Activated naive CD8-positive, alpha-beta T cell treated with anti-CD3 and anti-CD28 coated beads, Interleukin-2, amount 10 ng/mL, durations not matched to agents 7 days and 5 days (primary cell): ENCODE measurements around the gene ANXA8L1. TPM values are rescaled to one million over a fixed set of nuclear protein-coding genes. Genes with fewer than 3 reads are reported as not detected.
"Not testable (repeated sequence)": the region's sequence is repeated elsewhere in the genome, so short reads cannot be mapped to it uniquely, and the experiment has no call there.

ENCODE experiments used
- ATAC-seq: fragments of 150-1000 bp; cut with Tn5 transposase; one replicate; pipeline ENCODE4 v1.10.0; 2021; ENCODE audit warnings: low read depth, moderate library complexity
- POLR2A ChIA-PET: fragments of 350-600 bp; sonication (Branson Sonifier 250); formaldehyde crosslinking; loops from one replicate; lab custom pipeline; 2021; ENCODE audit warnings: antibody characterized with exemption; lab: Charles Lee
- DNase-seq: peaks from one replicate; pipeline ENCODE4 v3.0.0; 2021
- H3K27ac Mint-ChIP-seq: one replicate; pipeline ENCODE4 v1.8.0; 2022; ENCODE audit warnings: mild to moderate bottlenecking, mixed read lengths
- H3K27me3 Mint-ChIP-seq: one replicate; pipeline ENCODE4 v1.8.0; 2022; ENCODE audit warnings: mild to moderate bottlenecking, moderate library complexity, mixed read lengths
- H3K36me3 Mint-ChIP-seq: one replicate; pipeline ENCODE4 v1.8.0; 2021; ENCODE audit warnings: mild to moderate bottlenecking, mixed read lengths
- H3K4me1 Mint-ChIP-seq: one replicate; pipeline ENCODE4 v1.8.0; 2021; ENCODE audit warnings: mixed read lengths
- H3K4me3 Mint-ChIP-seq: one replicate; pipeline ENCODE4 v1.8.0; 2022; ENCODE audit warnings: mild to moderate bottlenecking, moderate library complexity, mixed read lengths
- H3K9me3 Mint-ChIP-seq: one replicate; pipeline ENCODE4 v1.8.0; 2021; ENCODE audit warnings: mixed read lengths
- total RNA-seq, 2 experiments: library from RNA; stranded (reverse); gene quantifications; one replicate each; pipeline ENCODE4 v1.2.3, GENCODE V29; 2021

Gene ANXA8L1
- total RNA-seq, 2 experiments from 2014 or later: 0.17 TPM; not detected in 1

DNA sequence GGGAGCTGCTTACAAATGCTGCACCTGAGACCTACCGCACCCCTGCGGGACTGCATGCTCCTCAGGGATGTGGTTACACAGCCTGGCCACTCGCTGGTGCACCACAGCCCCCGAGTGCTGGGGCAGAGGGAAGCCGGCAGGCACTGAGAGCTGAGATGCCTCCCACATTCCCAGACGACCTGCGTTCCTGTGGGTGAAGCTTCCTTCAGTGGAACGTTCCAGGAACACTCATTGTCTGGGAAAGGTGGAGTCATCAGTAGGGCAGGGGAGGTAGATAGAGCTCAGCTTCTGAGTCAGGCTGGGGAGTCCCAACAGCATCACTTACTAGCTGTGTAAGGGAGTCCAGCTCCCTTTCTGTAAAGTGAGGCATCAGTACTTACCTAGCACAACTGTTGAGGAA, 2.5 kb downstream of the ANXA8L1 start:
- DNase-seq, H3K27ac Mint-ChIP-seq, POLR2A ChIA-PET, ATAC-seq, H3K36me3 Mint-ChIP-seq, H3K4me1 Mint-ChIP-seq, H3K27me3 Mint-ChIP-seq, H3K4me3 Mint-ChIP-seq, H3K9me3 Mint-ChIP-seq: not testable (repeated sequence)

DNA sequence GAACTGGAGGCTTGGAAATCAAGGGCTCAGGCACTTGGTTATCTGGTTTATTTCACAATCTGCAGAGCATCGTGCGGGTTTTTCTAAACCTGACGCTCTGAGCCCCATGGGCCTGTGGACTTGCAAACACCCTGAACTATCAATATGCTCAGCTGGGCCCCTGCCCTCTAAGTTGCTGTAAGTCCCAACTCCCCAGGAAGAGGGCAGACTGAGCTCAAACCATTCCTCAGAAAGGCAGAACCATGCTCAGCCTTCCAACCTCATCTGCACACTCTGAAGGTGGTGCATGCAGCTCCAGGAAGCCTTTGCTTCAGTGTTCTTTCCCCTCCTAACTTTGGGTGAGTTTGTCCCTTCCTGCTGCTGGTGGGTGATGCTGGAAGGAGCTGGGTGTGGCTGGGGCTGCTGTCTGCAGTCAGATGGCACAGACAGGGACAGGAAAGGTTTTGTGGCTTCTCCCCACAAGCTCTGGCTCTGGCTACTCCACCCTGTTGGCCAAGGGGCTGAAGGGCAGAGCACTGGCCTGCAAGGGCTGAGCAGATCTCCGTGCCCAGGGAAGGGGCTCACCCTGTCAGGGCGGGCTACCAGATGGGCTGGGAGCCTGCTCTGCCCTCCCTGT, 3.8 kb downstream of the ANXA8L1 start:
- POLR2A ChIA-PET, H3K9me3 Mint-ChIP-seq, H3K27ac Mint-ChIP-seq, H3K27me3 Mint-ChIP-seq, H3K36me3 Mint-ChIP-seq, H3K4me3 Mint-ChIP-seq, DNase-seq, H3K4me1 Mint-ChIP-seq: not testable (repeated sequence)
- peak; percentile 62 for ATAC-seq

DNA sequence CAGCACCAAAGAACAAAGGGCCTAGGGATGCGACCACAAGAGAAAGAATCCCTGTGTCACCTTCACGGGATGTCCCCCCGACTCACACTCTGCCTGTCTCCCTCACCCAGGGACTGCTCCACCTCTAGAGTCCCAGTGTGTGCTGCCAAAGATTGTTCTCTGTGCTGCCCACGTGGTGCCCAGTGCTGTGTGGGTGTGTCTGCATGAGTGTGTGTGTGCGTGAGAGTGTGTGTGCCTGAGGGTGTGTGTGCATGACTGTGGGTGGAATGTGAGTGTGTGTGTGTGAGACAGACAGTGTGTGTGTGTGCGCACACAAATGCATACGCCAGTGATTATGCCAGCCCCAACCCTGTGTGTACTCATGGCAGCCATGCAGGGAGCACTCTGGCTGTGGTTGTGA, 10.3 kb downstream of the ANXA8L1 start:
- DNase-seq, H3K27me3 Mint-ChIP-seq, H3K4me3 Mint-ChIP-seq, H3K9me3 Mint-ChIP-seq, H3K27ac Mint-ChIP-seq, H3K36me3 Mint-ChIP-seq, POLR2A ChIA-PET, ATAC-seq, H3K4me1 Mint-ChIP-seq: not testable (repeated sequence)

DNA sequence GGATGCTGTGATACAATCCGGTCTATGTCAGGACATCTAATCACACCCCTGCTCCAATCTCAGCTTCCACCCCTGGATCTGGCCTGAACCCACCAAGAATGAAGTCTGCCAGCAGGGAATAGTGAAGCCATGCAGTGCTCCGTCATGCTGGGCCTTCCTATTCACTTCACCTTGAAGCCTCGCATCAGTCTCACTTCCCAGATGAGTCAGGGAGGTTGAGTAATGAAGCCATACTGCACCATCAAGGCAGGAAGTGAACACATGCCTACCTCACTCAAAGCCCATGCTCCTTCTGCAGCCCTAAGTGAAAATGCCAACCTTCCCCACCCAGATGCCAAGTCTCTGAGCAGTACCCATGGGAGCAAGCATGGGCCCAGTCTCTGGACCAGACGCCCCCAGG, 11.1 kb downstream of the ANXA8L1 start:
- H3K9me3 Mint-ChIP-seq, H3K4me1 Mint-ChIP-seq, DNase-seq, H3K36me3 Mint-ChIP-seq, POLR2A ChIA-PET, H3K27ac Mint-ChIP-seq, H3K27me3 Mint-ChIP-seq, H3K4me3 Mint-ChIP-seq: not testable (repeated sequence)
- ATAC-seq: peak; percentile 54

DNA sequence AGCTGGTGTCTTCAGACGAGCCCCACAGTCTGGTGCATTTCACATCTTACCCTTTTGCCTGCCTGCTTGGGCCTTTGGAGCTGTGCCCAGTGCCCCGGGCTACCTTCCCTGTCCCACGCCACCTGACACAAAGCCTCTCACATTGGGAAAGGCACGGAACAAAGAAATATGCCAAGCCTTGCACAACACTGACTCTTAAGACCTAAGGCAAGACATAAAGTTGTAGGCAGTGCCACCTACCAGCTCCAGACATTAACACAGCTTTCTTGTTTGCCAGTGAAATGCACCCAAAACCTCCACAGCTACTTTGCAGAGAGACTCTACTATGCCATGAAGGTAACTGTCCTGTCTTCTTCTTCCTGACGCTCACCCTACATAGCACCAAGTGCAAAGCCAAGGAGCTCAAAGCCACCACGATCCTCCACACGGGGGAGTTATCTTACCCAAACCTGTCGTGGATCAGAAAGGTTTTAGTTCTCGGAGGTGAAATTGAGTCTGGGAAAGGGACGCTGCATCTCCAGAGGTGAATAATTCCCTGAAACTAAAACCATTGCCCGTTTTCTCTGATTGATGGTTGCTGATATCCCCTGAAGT, 11.8 kb downstream of the ANXA8L1 start:
- H3K36me3 Mint-ChIP-seq, H3K9me3 Mint-ChIP-seq, DNase-seq, H3K27me3 Mint-ChIP-seq, H3K27ac Mint-ChIP-seq, ATAC-seq, POLR2A ChIA-PET, H3K4me1 Mint-ChIP-seq, H3K4me3 Mint-ChIP-seq: not testable (repeated sequence)

DNA sequence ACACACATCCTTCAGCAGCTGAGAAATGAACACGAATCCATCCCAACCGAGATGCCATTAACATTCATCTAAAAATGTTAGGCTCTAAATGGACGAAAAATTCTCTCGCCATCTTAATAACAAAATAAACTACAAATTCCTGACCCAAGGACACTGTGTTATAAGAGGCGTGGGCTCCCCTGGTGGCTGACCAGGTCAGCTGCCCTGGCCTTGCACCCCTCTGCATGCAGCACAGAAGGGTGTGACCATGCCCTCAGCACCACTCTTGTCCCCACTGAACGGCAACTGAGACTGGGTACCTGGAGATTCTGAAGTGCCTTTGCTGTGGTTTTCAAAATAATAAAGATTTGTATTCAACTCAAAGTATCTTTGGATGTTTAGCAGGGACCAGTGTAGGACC, 15.8 kb downstream of the ANXA8L1 start:
- ATAC-seq, H3K27me3 Mint-ChIP-seq, H3K4me1 Mint-ChIP-seq, H3K4me3 Mint-ChIP-seq, H3K9me3 Mint-ChIP-seq, H3K36me3 Mint-ChIP-seq, POLR2A ChIA-PET, DNase-seq, H3K27ac Mint-ChIP-seq: not testable (repeated sequence)

DNA sequence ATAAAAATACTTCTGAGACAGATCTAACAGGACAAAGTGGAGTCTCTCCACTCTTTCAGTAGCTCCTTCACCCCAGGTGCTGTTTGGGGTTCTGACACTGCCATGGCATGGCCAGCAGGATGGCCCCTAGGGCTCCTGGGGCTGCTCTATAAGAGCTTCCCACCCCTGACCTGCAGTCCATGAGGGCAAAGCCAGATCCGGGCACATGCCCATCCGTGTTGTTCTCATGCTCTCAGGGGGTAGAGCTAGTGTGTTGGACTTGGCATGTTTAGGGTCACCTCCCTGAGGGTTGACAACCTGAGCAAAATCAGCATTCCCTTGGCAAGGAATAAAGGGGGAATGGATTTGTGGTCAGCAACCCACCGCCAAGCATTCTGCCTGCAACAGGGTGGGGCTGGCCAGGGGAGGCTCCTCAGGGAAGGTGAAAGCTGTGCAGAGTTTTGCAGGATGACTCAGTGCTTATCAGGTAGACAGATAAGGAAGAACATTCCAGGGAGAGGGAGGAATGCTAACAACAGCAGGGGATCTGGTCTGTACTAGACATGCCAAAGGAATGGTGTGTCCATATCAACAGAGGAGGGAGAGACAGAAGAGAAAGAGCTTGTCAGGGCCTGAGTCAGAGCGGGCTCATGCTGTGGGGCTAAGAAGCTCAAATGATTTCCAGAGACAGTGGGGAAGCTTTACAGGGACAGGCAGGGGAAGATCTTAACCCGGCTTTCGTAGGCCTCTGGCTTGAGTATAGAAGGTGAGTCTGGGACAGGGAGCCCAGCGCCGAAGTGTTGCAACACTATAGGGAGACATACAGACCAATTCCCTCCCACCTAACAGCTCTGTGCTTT, 21.1 kb downstream of the ANXA8L1 start:
- H3K4me1 Mint-ChIP-seq, DNase-seq, POLR2A ChIA-PET, ATAC-seq, H3K27ac Mint-ChIP-seq, H3K4me3 Mint-ChIP-seq, H3K36me3 Mint-ChIP-seq, H3K9me3 Mint-ChIP-seq: not testable (repeated sequence)
- H3K27me3 Mint-ChIP-seq: peaks cover 10% of the 10 kb centered on the region

DNA sequence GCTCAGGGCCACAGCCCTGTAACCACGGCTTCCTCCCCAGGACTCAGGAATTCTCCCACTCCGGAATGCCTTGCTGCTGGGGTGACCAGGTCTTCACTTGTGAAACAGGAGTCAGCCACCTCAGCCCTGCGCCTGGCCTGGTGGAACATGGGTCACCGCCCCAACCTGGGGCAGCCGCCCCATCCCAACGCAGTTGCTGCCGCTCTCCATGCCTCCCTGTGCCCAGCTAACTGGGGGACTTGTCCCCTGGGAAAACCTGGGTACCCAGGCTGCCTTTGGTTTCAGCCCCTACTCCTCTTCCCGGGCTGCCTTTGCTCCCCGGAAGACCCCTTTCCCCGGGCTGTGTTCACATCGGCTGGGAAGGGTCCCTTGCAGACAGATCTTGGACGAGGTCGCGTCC, 22.2 kb downstream of the ANXA8L1 start:
- H3K27ac Mint-ChIP-seq, H3K4me1 Mint-ChIP-seq, POLR2A ChIA-PET, ATAC-seq, H3K36me3 Mint-ChIP-seq, DNase-seq, H3K9me3 Mint-ChIP-seq, H3K4me3 Mint-ChIP-seq: not testable (repeated sequence)
- H3K27me3 Mint-ChIP-seq: peaks cover 10% of the 10 kb centered on the region

DNA sequence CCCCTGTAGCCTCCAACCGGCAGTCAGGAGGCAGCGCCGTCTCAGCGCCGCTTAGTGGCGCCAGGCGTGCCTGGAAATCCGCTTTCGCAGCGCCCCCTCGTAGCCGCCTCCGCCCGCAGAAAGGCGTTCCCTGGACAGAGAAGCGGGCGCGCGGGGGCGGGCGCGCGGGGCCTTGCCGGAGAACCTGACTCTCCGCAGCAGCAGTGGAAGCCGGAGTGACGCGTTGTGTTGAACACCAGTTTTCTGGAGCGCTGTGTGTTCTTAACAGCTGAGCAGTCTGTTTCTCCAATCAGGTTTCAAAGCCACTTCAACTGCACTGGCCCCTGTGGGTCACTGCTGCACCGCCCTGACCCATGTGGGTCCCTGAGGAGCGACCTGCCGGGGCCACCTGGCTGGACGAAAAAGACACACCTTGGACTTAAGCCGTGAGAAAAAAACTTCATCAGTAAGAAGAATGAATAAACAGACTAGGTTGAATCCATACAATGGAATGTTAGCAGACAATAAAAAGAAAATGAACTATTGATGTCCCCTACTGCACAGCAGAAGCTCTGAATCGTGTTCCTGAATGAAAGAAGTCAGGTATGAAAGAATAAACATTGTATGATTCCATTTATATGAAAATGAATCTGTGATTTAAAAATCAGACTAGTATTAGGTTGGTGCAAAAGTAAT, 22.8 kb downstream of the ANXA8L1 start:
- H3K36me3 Mint-ChIP-seq, H3K27ac Mint-ChIP-seq, H3K9me3 Mint-ChIP-seq, POLR2A ChIA-PET, H3K4me1 Mint-ChIP-seq: not testable (repeated sequence)
- H3K4me3 Mint-ChIP-seq: peak overlapping the region; percentile 16
- H3K27me3 Mint-ChIP-seq: peaks cover 10% of the 10 kb centered on the region
- DNase-seq: peak; percentile 43
- peak; percentile 90 for ATAC-seq

DNA sequence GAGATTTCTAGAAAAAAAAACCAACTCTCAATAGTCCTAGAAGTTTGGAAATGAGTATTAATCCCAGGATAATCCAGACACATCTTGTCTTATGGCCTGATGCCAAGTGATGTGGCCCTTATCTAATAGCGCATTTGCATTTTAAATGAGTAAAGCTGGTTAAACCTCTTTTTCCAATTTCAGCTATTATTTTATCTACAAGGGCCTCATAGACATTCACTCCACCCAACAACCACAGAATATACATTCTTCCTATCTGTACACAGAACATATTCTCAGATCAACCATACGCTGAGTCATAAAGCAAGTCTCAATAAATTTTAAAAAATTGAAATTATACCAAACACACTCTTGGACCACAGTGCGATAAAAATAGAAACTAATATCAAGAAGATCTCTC, 34.0 kb downstream of the ANXA8L1 start:
- H3K27me3 Mint-ChIP-seq, H3K4me1 Mint-ChIP-seq, DNase-seq, H3K4me3 Mint-ChIP-seq, ATAC-seq, H3K27ac Mint-ChIP-seq, H3K36me3 Mint-ChIP-seq, POLR2A ChIA-PET, H3K9me3 Mint-ChIP-seq: not testable (repeated sequence)

DNA sequence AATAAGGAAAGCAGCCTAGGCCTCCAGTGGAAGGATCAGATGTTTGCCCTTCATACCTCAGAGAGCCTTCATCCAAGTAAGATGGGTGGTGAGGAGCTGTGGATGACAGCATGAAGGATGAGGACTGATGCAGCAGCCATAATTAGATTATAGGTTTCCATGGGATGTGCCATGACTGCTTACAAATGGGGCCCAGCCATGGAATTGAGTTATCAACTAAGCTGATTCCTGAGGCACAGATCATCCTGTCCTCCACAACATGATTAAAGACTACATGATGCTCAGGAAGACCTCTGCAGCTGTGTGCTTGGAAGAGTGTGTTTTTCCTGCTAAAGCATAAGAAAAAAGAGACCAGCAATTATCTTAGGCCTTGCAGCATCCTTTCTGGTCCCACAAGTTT, 35.5 kb downstream of the ANXA8L1 start:
- H3K9me3 Mint-ChIP-seq, POLR2A ChIA-PET: not testable (repeated sequence)

DNA sequence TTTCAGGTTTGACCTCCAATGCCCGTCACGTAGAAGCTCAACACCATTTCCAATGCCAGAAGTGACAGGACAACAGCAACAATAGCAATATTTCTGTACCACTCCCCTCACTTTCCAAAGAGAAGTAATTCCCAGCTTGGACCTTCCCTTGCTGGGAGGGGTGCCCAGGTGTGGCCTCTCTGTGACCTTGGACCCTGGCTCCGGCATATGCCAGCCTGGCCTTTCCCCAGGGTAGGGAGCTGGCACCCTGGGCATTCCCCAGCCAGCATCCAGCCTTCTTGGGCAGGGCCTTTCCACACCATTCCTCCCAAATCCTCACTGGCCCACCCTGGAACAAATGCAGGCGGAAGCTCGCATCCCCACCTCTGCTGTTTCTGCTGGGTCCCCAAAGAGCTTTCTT, 37.1 kb downstream of the ANXA8L1 start:
- POLR2A ChIA-PET: not testable (repeated sequence)

More for the DNA sequence above, 35.5 kb downstream of the ANXA8L1 start:
- H3K27ac Mint-ChIP-seq, ATAC-seq, DNase-seq, H3K4me1 Mint-ChIP-seq, H3K36me3 Mint-ChIP-seq, H3K4me3 Mint-ChIP-seq, H3K27me3 Mint-ChIP-seq: not testable (repeated sequence)

DNA sequence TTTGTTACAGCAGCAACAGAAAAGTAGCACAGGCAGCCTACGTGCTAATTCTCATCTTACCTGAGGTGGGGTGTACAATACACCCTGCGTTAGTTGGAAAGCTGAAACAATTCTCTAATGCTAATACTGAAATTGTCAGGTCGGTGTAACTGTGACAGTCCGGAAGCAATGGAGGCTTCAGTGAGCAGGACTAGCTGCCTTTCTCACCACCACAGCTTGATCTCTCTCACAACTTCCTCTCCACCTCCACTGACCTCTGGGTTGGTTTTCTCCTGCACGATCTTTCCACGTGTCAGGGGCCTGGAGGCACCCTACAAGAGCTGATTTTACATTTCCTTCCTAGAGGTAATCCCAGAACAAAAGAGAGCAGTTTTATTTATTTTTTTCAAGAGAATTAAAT, 39.7 kb downstream of the ANXA8L1 start:
- H3K27ac Mint-ChIP-seq, ATAC-seq, H3K4me1 Mint-ChIP-seq, H3K9me3 Mint-ChIP-seq, H3K36me3 Mint-ChIP-seq, H3K4me3 Mint-ChIP-seq, H3K27me3 Mint-ChIP-seq, DNase-seq, POLR2A ChIA-PET: not testable (repeated sequence)

More for the DNA sequence above, 37.1 kb downstream of the ANXA8L1 start:
- ATAC-seq, H3K36me3 Mint-ChIP-seq, H3K27ac Mint-ChIP-seq, H3K4me1 Mint-ChIP-seq, H3K9me3 Mint-ChIP-seq, H3K27me3 Mint-ChIP-seq, DNase-seq, H3K4me3 Mint-ChIP-seq: not testable (repeated sequence)
